NB4 (cell line): Measurements from ENCODE around the gene SLC25A21.

Experiments used
- POLR2A ChIP-seq: IDR thresholded peaks from 2 replicates; pipeline ENCODE4 v1.6.1; 2011; ENCODE audit warnings: mild to moderate bottlenecking; ENCODE audit not compliant: insufficient read length; ENCODE audit errors: extremely low read depth
- TF ChIP-seq, protein P1 (sequence below): IDR thresholded peaks from one replicate; pipeline ENCODE4 v1.5.1; 2012; ENCODE audit warnings: low read depth, low read length
- TF ChIP-seq, protein P2 (sequence below): IDR thresholded peaks from 2 replicates; pipeline ENCODE4 v1.6.1; 2011; ENCODE audit warnings: low read depth, low read length

DNA sequence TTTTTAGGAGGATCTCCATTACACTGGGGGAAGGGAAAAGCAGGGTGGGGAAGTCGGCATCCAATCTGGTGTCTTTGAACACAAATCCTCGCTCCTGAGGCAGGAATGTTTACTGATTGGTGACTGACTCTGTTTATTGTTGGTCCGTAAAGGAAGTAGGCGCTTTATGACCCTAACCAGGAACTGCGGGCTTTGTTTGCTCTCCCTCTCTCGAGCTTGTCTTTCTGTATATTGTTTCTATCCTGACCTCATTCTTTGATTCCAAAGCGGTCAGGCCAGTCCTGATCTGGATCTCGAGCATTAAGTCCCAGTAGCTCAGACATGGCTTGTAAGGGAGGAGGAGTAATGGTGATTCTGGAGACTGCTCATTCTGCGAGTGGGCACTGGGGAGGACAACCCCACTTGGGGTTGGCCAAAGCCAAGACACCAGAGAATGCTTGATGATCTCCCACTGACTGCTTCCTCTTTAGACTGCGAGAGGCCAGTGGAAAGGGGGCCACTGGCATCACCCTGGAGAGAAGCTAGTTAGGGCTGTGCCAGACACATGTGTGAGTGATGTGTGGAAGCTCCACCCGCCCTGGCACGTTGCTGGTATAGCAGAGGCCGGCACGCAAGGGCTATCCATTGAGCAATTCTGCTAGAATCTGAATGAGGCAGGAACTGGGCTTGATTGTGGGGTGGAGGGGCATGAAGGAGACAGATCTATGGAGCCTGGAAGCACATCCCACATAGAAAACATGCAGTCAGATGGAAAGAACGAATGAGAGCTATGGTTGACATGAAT, 316.1 kb downstream of the SLC25A21 start:
- TF ChIP-seq, protein P1, sequence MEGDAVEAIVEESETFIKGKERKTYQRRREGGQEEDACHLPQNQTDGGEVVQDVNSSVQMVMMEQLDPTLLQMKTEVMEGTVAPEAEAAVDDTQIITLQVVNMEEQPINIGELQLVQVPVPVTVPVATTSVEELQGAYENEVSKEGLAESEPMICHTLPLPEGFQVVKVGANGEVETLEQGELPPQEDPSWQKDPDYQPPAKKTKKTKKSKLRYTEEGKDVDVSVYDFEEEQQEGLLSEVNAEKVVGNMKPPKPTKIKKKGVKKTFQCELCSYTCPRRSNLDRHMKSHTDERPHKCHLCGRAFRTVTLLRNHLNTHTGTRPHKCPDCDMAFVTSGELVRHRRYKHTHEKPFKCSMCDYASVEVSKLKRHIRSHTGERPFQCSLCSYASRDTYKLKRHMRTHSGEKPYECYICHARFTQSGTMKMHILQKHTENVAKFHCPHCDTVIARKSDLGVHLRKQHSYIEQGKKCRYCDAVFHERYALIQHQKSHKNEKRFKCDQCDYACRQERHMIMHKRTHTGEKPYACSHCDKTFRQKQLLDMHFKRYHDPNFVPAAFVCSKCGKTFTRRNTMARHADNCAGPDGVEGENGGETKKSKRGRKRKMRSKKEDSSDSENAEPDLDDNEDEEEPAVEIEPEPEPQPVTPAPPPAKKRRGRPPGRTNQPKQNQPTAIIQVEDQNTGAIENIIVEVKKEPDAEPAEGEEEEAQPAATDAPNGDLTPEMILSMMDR, result no peak
- no peak for TF ChIP-seq POLR2A
- TF ChIP-seq, protein P2, sequence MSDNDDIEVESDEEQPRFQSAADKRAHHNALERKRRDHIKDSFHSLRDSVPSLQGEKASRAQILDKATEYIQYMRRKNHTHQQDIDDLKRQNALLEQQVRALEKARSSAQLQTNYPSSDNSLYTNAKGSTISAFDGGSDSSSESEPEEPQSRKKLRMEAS, result no peak
